ENCODE data around the gene ILKAP. TPM values are rescaled to one million over a fixed set of nuclear protein-coding genes. Genes with fewer than 3 reads are reported as not detected.
A peak's percentile ranks its signal among the peaks of the same experiment; 100 is the strongest.

The ILKAP gene
- polyA plus RNA-seq, 1 of the 3 experiments (the other 2 are of a cell fraction) = 49.2 TPM

DNA sequence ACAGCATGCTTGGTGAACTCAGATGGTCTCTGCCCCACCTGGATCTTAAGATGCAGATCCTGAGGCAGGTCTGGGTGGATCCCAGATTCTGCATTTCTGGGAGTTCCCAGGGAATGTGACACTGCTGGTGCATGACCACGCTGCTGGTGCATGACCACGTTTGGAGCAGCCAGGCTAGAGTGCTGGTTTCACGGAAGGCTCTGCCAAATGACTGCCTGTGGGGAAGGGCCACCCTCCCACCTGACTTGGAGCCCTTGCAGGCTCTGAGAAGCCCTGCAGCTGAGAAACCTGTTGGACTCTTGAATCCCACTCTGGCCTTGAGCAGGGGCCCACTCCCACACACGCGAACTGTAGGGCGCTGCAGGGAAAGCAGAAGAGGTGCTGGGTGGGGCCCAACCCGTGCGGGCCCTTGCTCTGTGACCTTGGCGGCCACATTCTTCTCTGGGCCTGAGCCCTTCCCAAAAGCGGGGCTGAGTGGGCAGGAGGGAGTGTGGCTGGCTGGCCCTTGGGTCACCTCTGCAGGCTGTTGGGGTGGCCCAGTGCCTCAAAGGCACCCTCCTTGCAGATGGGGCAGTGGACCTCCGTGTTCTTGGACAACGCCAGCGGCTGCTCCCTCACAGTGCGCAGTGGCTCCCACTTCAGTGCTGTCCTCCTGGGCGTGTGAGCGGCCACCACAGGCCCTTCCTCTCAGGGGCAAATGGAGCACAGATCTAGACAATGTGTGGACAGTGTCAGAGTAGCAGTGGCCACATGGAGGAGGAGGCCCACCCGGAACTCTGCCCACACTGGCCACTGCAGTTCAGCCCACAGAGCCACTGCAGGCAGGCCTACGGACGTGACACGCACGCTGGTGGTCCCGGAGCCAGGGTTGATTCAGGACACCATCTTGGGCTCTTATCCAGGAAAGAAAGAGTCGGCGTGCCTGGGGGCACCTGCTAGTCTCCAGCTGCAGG is 36.8 kb downstream of the ILKAP start:
- Histone ChIP-seq H3K9me2 (no peaks in the 10 kb centered on the region), H3K4me2 (no peak overlapping the region), H3K9ac (no peak overlapping the region), H4K20me1 (ENCODE audit: insufficient read depth) (no peaks in the 10 kb centered on the region), H2AFZ (ENCODE audit: low read depth) (no peak overlapping the region), H3K36me3 (replicated peaks in 1 of 2; ENCODE audit: control insufficient read depth in 1 of 2, insufficient read depth in 2 of 2, low read length in 1 of 2) (peaks cover 0 to 26% of the 10 kb centered on the region in 2 experiments), H3K4me3 (ENCODE audit: low read depth in 2 of 2, low read length in 1 of 2) (no peak overlapping the region), H3K27ac (ENCODE audit: low read depth in 2 of 2, low read length in 1 of 2) (no peak overlapping the region), H3K27me3 (ENCODE audit: insufficient read depth) (no peaks in the 10 kb centered on the region), H3K9me3 (no peaks in the 10 kb centered on the region), H3K79me2 (ENCODE audit: insufficient read depth) (no peaks in the 10 kb centered on the region), H3F3A (replicated peaks; ENCODE audit: insufficient read depth) (peaks cover 29% of the 10 kb centered on the region), H3K4me1 (ENCODE audit: control insufficient read depth in 1 of 2, insufficient read depth in 2 of 2, low read depth in 1 of 2, low read length in 1 of 2) (peaks cover 0 to 26% of the 10 kb centered on the region in 2 experiments; a peak in 3 of 4 replicates)
- 92% methylated on average over 6 of the region's 24 CpGs for WGBS (ENCODE audit: low lambda C conversion rate)
- peak; percentile 25 for DNase-seq
- ChIA-PET CTCF (interaction anchor here (1.0 to 1.3 kb wide), 2 partner anchors 8 kb away, joined by 4 read pairs; no protein-coding TSS in a partner anchor), POLR2A (no interaction called here)
- TF ChIP-seq JUND (IDR thresholded peaks at IDR 0.05) = no peak
- TF ChIP-seq, protein P1, sequence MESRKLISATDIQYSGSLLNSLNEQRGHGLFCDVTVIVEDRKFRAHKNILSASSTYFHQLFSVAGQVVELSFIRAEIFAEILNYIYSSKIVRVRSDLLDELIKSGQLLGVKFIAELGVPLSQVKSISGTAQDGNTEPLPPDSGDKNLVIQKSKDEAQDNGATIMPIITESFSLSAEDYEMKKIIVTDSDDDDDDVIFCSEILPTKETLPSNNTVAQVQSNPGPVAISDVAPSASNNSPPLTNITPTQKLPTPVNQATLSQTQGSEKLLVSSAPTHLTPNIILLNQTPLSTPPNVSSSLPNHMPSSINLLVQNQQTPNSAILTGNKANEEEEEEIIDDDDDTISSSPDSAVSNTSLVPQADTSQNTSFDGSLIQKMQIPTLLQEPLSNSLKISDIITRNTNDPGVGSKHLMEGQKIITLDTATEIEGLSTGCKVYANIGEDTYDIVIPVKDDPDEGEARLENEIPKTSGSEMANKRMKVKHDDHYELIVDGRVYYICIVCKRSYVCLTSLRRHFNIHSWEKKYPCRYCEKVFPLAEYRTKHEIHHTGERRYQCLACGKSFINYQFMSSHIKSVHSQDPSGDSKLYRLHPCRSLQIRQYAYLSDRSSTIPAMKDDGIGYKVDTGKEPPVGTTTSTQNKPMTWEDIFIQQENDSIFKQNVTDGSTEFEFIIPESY (IDR thresholded peaks at IDR 0.05; ENCODE audit: borderline replicate concordance, low read depth) = no peak

DNA sequence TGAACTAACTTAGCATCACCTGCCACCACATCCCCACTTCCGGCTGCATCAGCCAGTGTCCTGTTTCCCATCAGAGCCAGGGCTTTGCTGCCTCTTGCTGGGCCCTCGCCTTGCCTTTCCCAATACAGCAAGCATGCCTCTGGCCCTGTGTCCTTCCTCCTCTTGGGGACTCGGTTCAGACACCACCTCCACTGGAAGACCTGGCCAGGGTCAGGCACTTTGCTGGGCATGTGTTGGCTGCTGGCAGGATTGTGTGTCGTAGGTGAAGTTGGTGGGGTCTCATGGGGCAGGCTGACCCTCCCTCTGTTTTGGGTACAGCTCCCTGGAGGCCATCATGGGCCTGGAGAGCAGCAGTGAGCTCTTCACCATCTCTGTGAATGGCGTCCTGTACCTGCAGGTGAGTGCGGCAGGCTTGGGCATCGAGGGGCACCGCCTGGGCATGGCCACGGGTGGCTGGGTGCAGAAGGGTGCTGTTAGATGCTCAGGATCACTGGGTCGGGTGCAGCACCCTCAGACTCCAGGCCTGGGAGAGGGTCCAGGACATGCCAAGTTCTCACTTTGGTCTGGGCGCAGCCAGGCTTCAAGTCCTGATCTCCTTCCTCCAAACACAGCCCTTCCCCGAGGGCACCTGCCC is 38.1 kb downstream of the ILKAP start:
- Histone ChIP-seq H3K9ac (no peak overlapping the region), H3K4me3 (ENCODE audit: low read depth in 2 of 2, low read length in 1 of 2) (no peak overlapping the region), H3K4me1 (ENCODE audit: control insufficient read depth in 1 of 2, insufficient read depth in 2 of 2, low read depth in 1 of 2, low read length in 1 of 2) (peaks cover 0 to 22% of the 10 kb centered on the region in 2 experiments; a peak in 3 of 4 replicates), H2AFZ (ENCODE audit: low read depth) (no peak overlapping the region), H3K27ac (ENCODE audit: low read depth in 2 of 2, low read length in 1 of 2) (no peak overlapping the region), H3K79me2 (ENCODE audit: insufficient read depth) (no peaks in the 10 kb centered on the region), H3K9me3 (no peaks in the 10 kb centered on the region), H3K36me3 (replicated peaks in 1 of 2; ENCODE audit: control insufficient read depth in 1 of 2, insufficient read depth in 2 of 2, low read length in 1 of 2) (peaks cover 0 to 21% of the 10 kb centered on the region in 2 experiments), H3K9me2 (no peaks in the 10 kb centered on the region), H3K27me3 (ENCODE audit: insufficient read depth) (no peaks in the 10 kb centered on the region), H3K4me2 (no peak overlapping the region), H3F3A (replicated peaks; ENCODE audit: insufficient read depth) (peaks cover 18% of the 10 kb centered on the region), H4K20me1 (ENCODE audit: insufficient read depth) (no peaks in the 10 kb centered on the region)
- WGBS (ENCODE audit: low lambda C conversion rate) = 79% methylated on average over 5 of the region's 12 CpGs
- CTCF ChIA-PET = interaction anchor here (1.3 to 7.1 kb wide), 2 partner anchors 9 to 99 kb away, joined by 4 to 58 read pairs; no protein-coding TSS in a partner anchor
- POLR2A ChIA-PET = no interaction called here
- peak; percentile 16 for DNase-seq
- TF ChIP-seq, protein P2, sequence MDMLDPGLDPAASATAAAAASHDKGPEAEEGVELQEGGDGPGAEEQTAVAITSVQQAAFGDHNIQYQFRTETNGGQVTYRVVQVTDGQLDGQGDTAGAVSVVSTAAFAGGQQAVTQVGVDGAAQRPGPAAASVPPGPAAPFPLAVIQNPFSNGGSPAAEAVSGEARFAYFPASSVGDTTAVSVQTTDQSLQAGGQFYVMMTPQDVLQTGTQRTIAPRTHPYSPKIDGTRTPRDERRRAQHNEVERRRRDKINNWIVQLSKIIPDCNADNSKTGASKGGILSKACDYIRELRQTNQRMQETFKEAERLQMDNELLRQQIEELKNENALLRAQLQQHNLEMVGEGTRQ (IDR thresholded peaks at IDR 0.05; ENCODE audit: borderline replicate concordance, low read depth, low read length) = no peak
- TF ChIP-seq GABPA (IDR thresholded peaks at IDR 0.05; ENCODE audit: low read depth) (no peak), MXI1 (IDR thresholded peaks at IDR 0.05; ENCODE audit: low read depth, low read length) (no peak), EZH2phosphoT487 (IDR thresholded peaks at IDR 0.05; ENCODE audit: borderline replicate concordance, low read depth) (no peak)

Data from SK-N-SH (cell line).